ENCODE results near the gene KLC1. TPM values are rescaled to one million over a fixed set of nuclear protein-coding genes. Genes with fewer than 3 reads are reported as not detected.

Gene KLC1
- total RNA-seq, 2 donors from 2014 or later: 78.1 to 112 TPM

- Histone ChIP-seq H3K9me3 (no peaks in the 10 kb centered on the region), H3K27me3 (no peaks in the 10 kb centered on the region), H3K4me1 (peaks cover 11% of the 10 kb centered on the region), H3K9ac (ENCODE audit: low read depth in 2 of 2, low read length in 2 of 2) (no peak overlapping the region), H3K27ac (no peak overlapping the region), H3K36me3 (no peaks in the 10 kb centered on the region), H3K4me3 (no peak overlapping the region)
- DNase-seq: no peak
- TF ChIP-seq, protein P1, sequence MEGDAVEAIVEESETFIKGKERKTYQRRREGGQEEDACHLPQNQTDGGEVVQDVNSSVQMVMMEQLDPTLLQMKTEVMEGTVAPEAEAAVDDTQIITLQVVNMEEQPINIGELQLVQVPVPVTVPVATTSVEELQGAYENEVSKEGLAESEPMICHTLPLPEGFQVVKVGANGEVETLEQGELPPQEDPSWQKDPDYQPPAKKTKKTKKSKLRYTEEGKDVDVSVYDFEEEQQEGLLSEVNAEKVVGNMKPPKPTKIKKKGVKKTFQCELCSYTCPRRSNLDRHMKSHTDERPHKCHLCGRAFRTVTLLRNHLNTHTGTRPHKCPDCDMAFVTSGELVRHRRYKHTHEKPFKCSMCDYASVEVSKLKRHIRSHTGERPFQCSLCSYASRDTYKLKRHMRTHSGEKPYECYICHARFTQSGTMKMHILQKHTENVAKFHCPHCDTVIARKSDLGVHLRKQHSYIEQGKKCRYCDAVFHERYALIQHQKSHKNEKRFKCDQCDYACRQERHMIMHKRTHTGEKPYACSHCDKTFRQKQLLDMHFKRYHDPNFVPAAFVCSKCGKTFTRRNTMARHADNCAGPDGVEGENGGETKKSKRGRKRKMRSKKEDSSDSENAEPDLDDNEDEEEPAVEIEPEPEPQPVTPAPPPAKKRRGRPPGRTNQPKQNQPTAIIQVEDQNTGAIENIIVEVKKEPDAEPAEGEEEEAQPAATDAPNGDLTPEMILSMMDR (IDR thresholded peaks at IDR 0.05): no peak
- intact Hi-C loops (cut with DNase I): loop anchor here (5.0 kb wide), 1 partner anchor 49 kb away; no protein-coding TSS in a partner anchor
Observed at GRCh38 chr14:103626146-103626850, 2.7 kb upstream of the KLC1 start.

GRCh38 chr14:103627073-103628025 lies 1.7 kb upstream of the KLC1 start:
- peak overlapping the region; percentile 95 for H3K27ac ChIP-seq
- no peak overlapping the region for H3K4me3 ChIP-seq
- no peaks in the 10 kb centered on the region for H3K27me3 ChIP-seq
- no peaks in the 10 kb centered on the region for H3K36me3 ChIP-seq
- H3K9ac ChIP-seq (ENCODE audit: low read depth in 2 of 2, low read length in 2 of 2): peak overlapping the region; percentile 85 to 97
- no peaks in the 10 kb centered on the region for H3K9me3 ChIP-seq
- DNase-seq: no peak
- TF ChIP-seq, protein P1 (IDR thresholded peaks at IDR 0.05): no peak
- peaks cover 11% of the 10 kb centered on the region for H3K4me1 ChIP-seq
- intact Hi-C loops (cut with DNase I): loop anchor here (5.0 kb wide), 1 partner anchor 50 kb away; no protein-coding TSS in a partner anchor

GRCh38 chr14:103628221-103628683 lies 759 bp upstream of the KLC1 start:
- no peaks in the 10 kb centered on the region for H3K9me3 ChIP-seq
- TF ChIP-seq, protein P1 (IDR thresholded peaks at IDR 0.05): no peak
- H3K36me3 ChIP-seq: no peaks in the 10 kb centered on the region
- peak overlapping the region; percentile 85 to 97 for H3K9ac ChIP-seq (ENCODE audit: low read depth in 2 of 2, low read length in 2 of 2)
- DNase-seq: peak; percentile 84
- H3K4me1 ChIP-seq: peaks cover 11% of the 10 kb centered on the region
- H3K27me3 ChIP-seq: no peaks in the 10 kb centered on the region
- intact Hi-C loops (cut with DNase I): loop anchor here (5.0 kb wide), 1 partner anchor 51 kb away; no protein-coding TSS in a partner anchor
- peak overlapping the region; percentile 98 for H3K4me3 ChIP-seq
- peak overlapping the region; percentile 95 for H3K27ac ChIP-seq

GRCh38 chr14:103629503-103630121 lies 601 bp downstream of the KLC1 start:
- intact Hi-C loops (cut with DNase I): loop anchor here (5.0 kb wide), 2 partner anchors 52 to 62 kb away; no protein-coding TSS in a partner anchor
- Histone ChIP-seq H3K9ac (ENCODE audit: low read depth in 2 of 2, low read length in 2 of 2) (peak overlapping the region; percentile 85 to 97), H3K9me3 (no peaks in the 10 kb centered on the region), H3K36me3 (no peaks in the 10 kb centered on the region), H3K4me1 (peaks cover 4% of the 10 kb centered on the region), H3K27ac (peak overlapping the region; percentile 95), H3K4me3 (peak overlapping the region; percentile 98), H3K27me3 (no peaks in the 10 kb centered on the region)
- TF ChIP-seq, protein P1 (IDR thresholded peaks at IDR 0.05): no peak
- DNase-seq: peak; percentile 68

Data from colonic mucosa (tissue), 4 donors.